GM19468 (cell line): ENCODE data around the gene TMEM120B.

ENCODE experiments used
- ATAC-seq: cut with Tn5 transposase; IDR thresholded peaks from one replicate; pipeline ENCODE4 v1.9.1; 2021; ENCODE audit warnings: mild to moderate bottlenecking, moderate library complexity, moderate number of reproducible peaks; ENCODE audit not compliant: unreplicated experiment; ENCODE audit errors: extremely low read depth

TMEM120B gene

DNA sequence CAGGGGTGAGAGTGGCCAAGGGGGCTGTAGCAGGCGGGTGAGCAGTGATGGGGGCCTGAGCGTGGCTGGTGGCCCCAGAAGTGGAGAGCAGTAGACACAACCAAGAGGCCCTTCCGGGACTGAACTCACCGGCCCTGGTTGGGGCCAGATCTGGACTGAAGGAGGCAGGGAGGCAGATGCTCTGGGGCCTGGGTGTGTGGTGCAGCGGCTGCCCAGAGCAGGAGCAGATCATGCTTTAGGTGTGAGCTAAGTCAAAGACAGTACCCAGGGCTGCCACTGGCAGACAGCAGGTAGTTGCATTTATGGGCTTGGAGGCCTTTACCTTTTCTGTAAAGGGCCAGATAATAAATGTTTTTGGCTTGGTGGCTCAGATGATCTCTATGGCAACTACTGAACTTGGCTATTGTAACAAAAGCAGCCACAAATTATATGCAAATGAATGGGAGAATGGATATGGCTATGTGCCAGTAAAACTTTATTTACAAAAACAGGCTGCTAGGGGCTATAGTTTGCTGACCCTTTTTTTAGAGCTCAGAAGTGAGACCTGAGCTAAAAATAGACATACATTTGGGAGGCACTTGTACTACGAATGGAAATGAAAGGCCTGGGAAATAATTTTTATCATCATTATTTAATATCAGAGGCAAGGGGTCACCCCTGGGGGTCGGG lies 116.8 kb downstream of the TMEM120B start:
- no peak for ATAC-seq

- ATAC-seq: no peak
Measured at GRCh38 chr12:121830134-121830533, 117.6 kb downstream of the TMEM120B start.

DNA sequence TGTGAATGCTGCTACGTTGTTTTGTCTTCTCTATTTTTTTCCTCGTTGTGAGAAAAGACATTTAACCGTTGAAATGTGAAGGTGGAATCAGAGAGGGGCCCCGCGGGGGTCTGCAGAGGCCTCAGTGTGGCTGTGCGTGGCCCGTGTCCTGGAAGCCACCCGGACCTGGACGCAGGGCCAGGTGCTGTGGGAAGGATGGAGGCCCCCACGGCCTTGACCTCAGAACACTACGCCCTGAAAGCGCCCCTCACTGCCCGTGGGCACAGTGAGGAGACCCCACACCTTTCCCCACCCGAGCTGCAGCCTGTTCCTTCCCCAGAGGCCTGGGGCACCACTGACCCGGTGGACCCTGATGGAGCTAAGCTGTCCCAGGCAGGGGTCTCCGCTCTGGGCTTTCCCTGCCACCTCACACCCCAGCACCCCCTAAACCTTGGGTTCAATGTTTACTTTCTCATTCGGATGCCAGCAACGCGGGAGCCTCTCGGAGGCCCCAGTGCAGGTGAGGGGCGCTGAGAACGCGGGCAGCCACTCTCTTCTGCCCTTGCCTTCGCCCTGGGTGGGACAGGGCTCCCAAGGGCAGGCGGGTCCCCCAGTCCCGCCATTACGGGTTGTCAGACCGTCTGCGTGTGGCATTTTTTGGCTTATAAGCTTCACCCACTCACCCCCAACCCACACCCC lies 118.2 kb downstream of the TMEM120B start:
- no peak for ATAC-seq
